HG02885 (cell line): ENCODE results near the gene SDR42E2.
"Not testable (repeated sequence)": the region's sequence is repeated elsewhere in the genome, so short reads cannot be mapped to it uniquely, and the experiment has no call there.

ENCODE experiments used
- ATAC-seq: cut with Tn5 transposase; IDR thresholded peaks from one replicate; pipeline ENCODE4 v1.9.1; 2021; ENCODE audit warnings: mild to moderate bottlenecking; ENCODE audit not compliant: unreplicated experiment, poor library complexity

Gene SDR42E2

GRCh38 chr16:22153078-22153477 is 9.2 kb upstream of the SDR42E2 start:
- not testable (repeated sequence) for ATAC-seq

DNA sequence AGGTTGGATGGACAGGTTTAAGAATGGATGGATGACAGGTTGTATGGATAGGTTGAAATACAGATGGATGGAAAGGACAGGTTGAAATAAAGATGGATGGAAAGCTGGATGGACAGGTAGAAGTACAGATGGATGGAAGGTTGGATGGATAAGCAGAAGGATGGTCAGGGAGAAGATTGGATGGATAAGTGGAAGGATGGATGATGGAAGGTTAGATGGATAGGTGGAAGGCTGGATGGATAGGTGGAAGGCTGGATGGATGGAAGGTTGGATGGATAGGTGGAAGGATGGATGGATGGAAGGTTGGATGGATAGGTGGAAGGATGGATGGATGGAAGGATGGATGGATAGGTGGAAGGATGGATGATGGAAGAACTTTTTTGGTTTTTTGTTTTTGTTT is 905 bp upstream of the SDR42E2 start:
- no peak for ATAC-seq

- no peak for ATAC-seq
Measured at GRCh38 chr16:22162656-22163009, 327 bp downstream of the SDR42E2 start.

- ATAC-seq = no peak
Measured at GRCh38 chr16:22163806-22164205, 1.5 kb downstream of the SDR42E2 start.

DNA sequence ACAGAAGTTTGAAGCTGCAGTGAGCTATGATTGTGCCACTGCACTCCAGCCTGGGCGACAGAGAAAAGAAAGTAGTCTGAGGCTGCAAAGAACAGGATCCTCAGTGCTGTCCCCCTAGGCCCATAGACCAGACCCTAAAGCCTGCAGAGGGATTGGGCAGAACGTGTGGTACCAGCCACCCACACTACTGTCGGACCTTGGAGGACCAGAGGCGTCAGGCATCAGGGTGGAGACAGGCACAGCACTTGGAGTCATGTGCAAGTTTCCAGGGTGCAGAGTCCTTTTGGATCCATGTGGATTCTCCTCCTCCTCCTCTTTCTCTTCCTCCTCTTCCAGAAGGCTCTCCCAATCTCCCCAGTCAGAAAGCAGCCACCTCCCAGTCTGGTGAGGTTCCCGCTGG is 2.2 kb downstream of the SDR42E2 start:
- no peak for ATAC-seq

GRCh38 chr16:22165508-22166285 is 3.4 kb downstream of the SDR42E2 start:
- ATAC-seq = no peak

GRCh38 chr16:22171953-22172352 is 9.6 kb downstream of the SDR42E2 start:
- no peak for ATAC-seq

DNA sequence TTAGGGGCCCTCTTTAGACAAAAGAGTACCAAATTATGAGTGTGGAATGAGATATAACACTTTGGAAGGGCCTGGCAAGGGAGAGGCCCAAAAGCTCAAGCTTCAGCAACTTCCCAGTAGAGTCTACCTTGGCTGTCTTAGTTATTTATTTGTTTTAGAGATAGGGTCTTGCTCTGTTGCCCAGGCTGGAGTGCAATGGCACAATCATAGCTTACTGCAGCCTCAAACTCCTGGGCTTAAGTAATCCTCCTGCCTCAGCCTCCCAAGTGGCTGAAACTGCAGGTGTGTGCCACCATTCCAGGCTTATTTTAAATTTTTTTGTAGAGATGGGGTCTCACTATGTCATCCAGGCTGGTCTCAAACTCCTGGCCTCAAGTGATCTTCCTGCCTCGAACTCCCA is 10.3 kb downstream of the SDR42E2 start:
- not testable (repeated sequence) for ATAC-seq

DNA sequence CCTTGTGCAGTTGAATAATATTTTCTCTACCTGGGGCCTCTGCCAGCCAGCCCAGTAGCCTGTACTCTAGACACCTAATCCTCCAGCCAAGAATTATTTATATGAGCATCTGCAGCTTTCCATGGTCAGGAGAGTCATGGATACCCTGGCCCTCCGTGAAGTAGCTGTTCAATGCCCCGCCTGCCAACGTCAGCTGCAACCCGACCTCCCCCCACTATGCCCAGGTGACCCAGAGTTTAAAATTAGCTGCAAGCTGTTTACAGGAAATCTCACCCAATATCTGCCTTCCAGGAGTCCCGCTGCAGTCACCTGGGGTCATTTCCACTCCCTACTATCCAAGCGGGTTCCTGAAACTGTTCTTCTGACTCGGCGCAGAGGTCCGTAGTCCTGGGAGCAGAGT is 12.3 kb downstream of the SDR42E2 start:
- no peak for ATAC-seq

GRCh38 chr16:22177968-22178930 is 15.9 kb downstream of the SDR42E2 start:
- no peak for ATAC-seq

DNA sequence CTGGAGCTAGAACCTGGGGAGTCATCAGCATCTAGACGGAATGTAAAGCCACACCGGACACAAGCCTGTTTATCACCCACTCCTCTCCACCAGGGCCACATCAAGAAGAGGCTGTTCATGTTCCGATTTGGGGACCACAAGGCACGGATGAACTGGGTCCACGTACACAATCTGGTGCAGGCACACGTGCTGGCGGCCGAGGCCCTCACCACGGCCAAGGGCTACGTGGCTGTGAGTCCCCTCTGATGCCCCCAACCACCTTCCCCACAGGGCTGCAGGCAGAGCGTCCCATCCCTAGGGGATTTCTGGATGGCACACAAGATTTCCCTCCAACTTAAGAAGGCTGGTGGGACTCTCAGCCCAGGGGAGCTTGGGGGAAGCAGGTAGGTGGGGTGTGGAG is 19.1 kb downstream of the SDR42E2 start:
- ATAC-seq = no peak

GRCh38 chr16:22181843-22182242 is 19.5 kb downstream of the SDR42E2 start:
- ATAC-seq = no peak

- no peak for ATAC-seq
Measured at GRCh38 chr16:22183335-22183734, 21.0 kb downstream of the SDR42E2 start.

- ATAC-seq = no peak
Measured at GRCh38 chr16:22183901-22184614, 21.8 kb downstream of the SDR42E2 start.

DNA sequence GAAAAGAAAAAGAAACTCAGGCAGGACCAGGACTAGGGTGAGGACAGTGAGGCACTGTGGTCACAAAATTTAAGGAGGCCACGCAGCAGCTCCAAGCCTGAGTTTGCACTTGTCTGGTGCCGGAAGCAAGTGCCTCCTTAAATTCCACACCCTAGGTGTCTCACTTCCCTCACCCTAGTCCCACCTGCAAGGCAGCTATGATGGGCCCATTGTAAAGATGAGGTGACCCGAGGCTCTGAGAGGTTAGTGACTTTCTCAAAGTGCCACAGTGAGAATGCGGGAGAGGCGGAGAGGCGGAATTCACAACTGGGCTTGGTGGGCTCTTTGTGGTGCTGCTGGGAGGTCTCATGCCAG is 22.3 kb downstream of the SDR42E2 start:
- ATAC-seq = no peak

DNA sequence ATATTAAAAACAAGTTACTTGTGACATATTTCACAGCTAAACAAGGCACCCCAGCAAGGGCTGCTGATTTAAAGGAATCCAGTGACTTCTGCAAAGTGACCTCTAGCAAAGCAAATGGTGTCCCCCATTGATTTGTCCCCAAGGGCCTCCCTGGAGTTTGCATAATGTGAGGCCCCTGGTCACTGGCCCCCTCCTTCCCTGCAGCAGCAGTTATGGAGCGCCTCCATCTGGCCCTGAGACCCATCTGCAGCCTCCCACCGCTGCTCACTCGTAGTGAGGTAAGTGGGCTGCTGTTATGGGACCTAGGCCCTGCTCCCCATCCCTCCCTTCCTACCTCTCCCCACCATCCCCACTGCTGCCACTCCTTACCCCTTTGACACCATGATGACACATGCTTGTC is 24.2 kb downstream of the SDR42E2 start:
- no peak for ATAC-seq

- ATAC-seq = no peak
Measured at GRCh38 chr16:22188267-22188594, 25.9 kb downstream of the SDR42E2 start.

- no peak for ATAC-seq
Measured at GRCh38 chr16:22188595-22189442, 26.5 kb downstream of the SDR42E2 start.

DNA sequence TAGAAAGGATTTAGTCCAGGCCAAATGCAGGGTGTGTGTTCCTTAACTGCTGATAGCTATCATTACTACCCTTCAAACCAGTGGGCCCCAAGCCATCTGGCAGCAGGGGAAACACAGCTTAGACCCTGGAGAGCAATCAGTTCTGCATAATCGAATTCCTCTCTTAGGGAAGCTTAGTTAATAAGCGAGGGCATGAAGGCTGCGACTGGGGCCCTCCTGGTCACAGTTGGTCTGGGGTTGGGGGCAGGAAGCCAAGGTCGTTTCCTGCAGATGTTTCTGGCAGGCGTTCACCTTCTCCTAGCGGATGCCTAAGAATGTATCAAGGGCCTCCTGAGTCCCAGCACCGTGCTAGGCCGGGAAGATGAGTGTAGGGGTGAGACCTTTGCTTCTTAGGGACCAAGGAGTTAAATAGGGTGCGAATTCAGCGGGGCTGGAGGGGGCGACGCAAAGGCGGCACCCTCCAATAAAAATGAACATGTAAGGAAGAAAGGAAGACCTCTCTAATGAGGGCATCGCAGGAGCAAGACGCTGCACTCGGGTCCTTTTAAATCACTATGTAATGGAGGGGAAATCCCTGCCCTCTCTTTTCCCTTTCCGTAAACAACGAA is 27.3 kb downstream of the SDR42E2 start:
- ATAC-seq = no peak
